ENCODE results near the gene CHAF1B.

Gene CHAF1B

DNA sequence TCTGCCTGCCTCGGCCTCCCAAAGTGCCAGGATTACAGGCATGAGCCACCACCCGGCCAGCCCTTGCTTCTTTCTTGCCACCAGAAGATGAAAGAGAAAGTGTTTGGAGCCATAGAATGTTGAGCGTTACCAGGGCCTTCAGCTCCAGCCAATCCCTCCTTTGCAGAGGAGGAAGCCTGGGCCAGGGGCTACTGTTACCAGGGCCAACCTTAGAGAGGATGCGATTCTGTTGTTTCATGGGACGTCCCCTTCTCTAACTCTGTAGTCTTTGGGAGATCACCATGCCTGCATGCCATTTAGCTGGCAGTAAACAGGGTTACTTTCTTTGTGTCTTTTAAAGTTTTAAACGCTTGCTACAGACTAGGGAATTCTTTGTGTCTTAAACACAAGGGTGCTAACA, 49.0 kb downstream of the CHAF1B start:
- no peak overlapping the region for H4K8ac ChIP-seq (ENCODE audit: low read depth, low read length)
- no peak overlapping the region for H2BK12ac ChIP-seq (ENCODE audit: low read length)
- no CpG with 5 or more reads among the region's 6 CpGs for WGBS, 2 donors (ENCODE audit: extremely low coverage in 2 of 2, insufficient read length in 2 of 2, insufficient replicate concordance in 1 of 2)
- no peak overlapping the region for H3K14ac ChIP-seq (ENCODE audit: low read length)
- H2AK5ac ChIP-seq (ENCODE audit: low read depth, low read length): no peak overlapping the region
- H3K36me3 ChIP-seq (replicated peaks in 1 of 2; ENCODE audit: control insufficient read depth in 2 of 2, insufficient read depth in 2 of 2, low read length in 2 of 2): no peaks in the 10 kb centered on the region
- H3K27me3 ChIP-seq (ENCODE audit: control insufficient read depth in 3 of 3, insufficient read depth in 3 of 3, low read depth in 1 of 3, low read length in 3 of 3): no peaks in the 10 kb centered on the region
- peaks cover 2 to 11% of the 10 kb centered on the region in 2 donors for H3K4me1 ChIP-seq (ENCODE audit: control insufficient read depth in 2 of 2, insufficient read depth in 1 of 2, low read depth in 1 of 2, low read length in 2 of 2)
- no peak overlapping the region for H3K23ac ChIP-seq (ENCODE audit: low read depth, low read length, poor library complexity)
- H3K79me1 ChIP-seq (ENCODE audit: low read depth, low read length): no peaks in the 10 kb centered on the region
- DNase-seq (ENCODE audit: low spot score): no peak
- H3K18ac ChIP-seq (ENCODE audit: low read length): no peak overlapping the region
- H3K4ac ChIP-seq (ENCODE audit: low read length): no peak overlapping the region
- H2BK120ac ChIP-seq (ENCODE audit: low read depth, low read length): no peak overlapping the region
- H2BK5ac ChIP-seq (ENCODE audit: low read length): no peak overlapping the region
- no peak overlapping the region for H2BK15ac ChIP-seq (ENCODE audit: low read length)
- H3K9ac ChIP-seq (ENCODE audit: low read depth, low read length, poor library complexity): no peak overlapping the region
- H3K9me3 ChIP-seq (replicated peaks in 1 of 2; ENCODE audit: control insufficient read depth in 2 of 2, insufficient read depth in 1 of 2, low read depth in 1 of 2, low read length in 2 of 2): no peaks in the 10 kb centered on the region
- no peak overlapping the region for H4K91ac ChIP-seq (ENCODE audit: low read depth, low read length, poor library complexity)
- no peak overlapping the region for H2AFZ ChIP-seq (ENCODE audit: low read length)
- no peak overlapping the region for H3K4me2 ChIP-seq (ENCODE audit: insufficient read depth, low read length, poor library complexity, severe bottlenecking)
- no peak overlapping the region for H3K27ac ChIP-seq (replicated peaks; ENCODE audit: low read length)
- no peak overlapping the region for H3K4me3 ChIP-seq (ENCODE audit: low read length in 2 of 2)

DNA sequence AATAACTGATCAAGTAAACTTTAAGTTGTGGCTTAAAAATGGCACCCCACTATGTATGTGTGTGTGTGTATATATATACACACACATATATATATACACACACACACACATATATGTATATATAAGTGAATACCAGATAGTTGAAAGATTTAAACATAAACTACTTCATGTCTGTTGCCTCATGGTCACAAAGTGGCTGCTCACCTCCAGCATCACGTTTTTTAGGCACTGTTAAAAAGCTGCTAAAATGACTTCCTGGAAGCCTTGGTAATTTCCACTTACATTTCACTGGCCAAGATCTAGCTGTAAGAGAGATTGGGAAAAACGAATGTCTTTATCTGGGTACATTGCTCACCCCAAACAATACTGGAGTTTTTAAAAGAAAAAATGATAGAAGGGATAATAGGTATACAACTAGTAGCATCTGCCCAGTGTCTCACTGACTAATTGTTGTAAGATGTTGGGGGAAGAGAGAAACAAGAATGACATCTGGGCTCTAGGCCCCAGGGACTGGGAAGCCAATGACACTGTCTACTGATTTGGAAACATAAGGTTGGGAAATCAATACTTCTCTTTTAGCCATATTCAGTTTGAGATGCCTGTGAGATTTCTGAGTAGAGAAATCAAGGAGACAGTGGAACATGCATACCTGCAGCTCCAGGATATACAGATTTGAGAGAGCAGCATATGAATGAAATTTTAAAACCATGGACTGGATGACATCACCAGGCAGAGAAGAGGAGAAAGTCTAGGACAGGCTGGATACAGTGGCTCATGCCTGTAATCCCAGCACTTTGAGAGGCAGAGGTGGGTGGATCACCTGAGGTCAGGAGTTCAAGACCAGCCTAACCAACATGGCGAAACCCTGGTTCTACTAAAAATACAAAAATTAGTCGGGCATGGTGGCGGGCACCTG, 51.9 kb downstream of the CHAF1B start:
- Histone ChIP-seq H3K4ac (ENCODE audit: low read length) (no peak overlapping the region), H3K14ac (ENCODE audit: low read length) (no peak overlapping the region), H3K18ac (ENCODE audit: low read length) (no peak overlapping the region), H2BK12ac (ENCODE audit: low read length) (no peak overlapping the region), H2BK15ac (ENCODE audit: low read length) (no peak overlapping the region), H3K4me3 (ENCODE audit: low read length in 2 of 2) (no peak overlapping the region), H3K9me3 (replicated peaks in 1 of 2; ENCODE audit: control insufficient read depth in 2 of 2, insufficient read depth in 1 of 2, low read depth in 1 of 2, low read length in 2 of 2) (no peaks in the 10 kb centered on the region), H3K9ac (ENCODE audit: low read depth, low read length, poor library complexity) (no peak overlapping the region), H2AFZ (ENCODE audit: low read length) (no peak overlapping the region), H3K36me3 (replicated peaks in 1 of 2; ENCODE audit: control insufficient read depth in 2 of 2, insufficient read depth in 2 of 2, low read length in 2 of 2) (no peaks in the 10 kb centered on the region), H3K79me1 (ENCODE audit: low read depth, low read length) (no peaks in the 10 kb centered on the region), H3K4me1 (ENCODE audit: control insufficient read depth in 2 of 2, insufficient read depth in 1 of 2, low read depth in 1 of 2, low read length in 2 of 2) (peaks cover 0 to 2% of the 10 kb centered on the region in 2 donors), H2AK5ac (ENCODE audit: low read depth, low read length) (no peak overlapping the region), H4K91ac (ENCODE audit: low read depth, low read length, poor library complexity) (no peak overlapping the region), H2BK5ac (ENCODE audit: low read length) (no peak overlapping the region), H2BK120ac (ENCODE audit: low read depth, low read length) (no peak overlapping the region), H3K4me2 (ENCODE audit: insufficient read depth, low read length, poor library complexity, severe bottlenecking) (no peak overlapping the region), H3K27me3 (ENCODE audit: control insufficient read depth in 3 of 3, insufficient read depth in 3 of 3, low read depth in 1 of 3, low read length in 3 of 3) (no peaks in the 10 kb centered on the region), H3K23ac (ENCODE audit: low read depth, low read length, poor library complexity) (no peak overlapping the region), H4K8ac (ENCODE audit: low read depth, low read length) (no peak overlapping the region), H3K27ac (replicated peaks; ENCODE audit: low read length) (no peak overlapping the region)
- DNase-seq (ENCODE audit: low spot score): no peak
- WGBS, 2 donors (ENCODE audit: extremely low coverage in 2 of 2, insufficient read length in 2 of 2, insufficient replicate concordance in 1 of 2): no CpG with 5 or more reads among the region's 5 CpGs

DNA sequence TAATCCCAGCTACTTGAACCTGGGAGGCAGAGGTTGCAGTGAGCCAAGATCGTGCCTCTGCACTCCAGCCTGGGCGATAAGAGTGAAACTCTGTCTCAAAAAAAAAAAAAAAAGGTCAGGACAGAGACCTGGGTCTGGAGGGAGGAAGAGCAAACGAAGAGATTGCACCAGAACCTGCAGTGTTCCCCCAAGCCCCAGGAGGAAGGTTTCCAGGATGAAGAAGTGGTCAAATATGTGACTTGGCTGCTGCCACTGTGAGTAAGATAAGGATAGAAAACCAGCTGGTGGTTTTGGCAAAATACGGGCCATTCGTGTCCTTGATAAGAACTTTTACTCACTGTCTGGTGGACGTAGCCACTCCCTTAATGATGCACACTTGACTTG, 52.5 kb downstream of the CHAF1B start:
- Histone ChIP-seq H2AFZ (ENCODE audit: low read length) (no peak overlapping the region), H3K9ac (ENCODE audit: low read depth, low read length, poor library complexity) (no peak overlapping the region), H3K27ac (replicated peaks; ENCODE audit: low read length) (no peak overlapping the region), H3K36me3 (replicated peaks in 1 of 2; ENCODE audit: control insufficient read depth in 2 of 2, insufficient read depth in 2 of 2, low read length in 2 of 2) (no peaks in the 10 kb centered on the region), H3K4me3 (ENCODE audit: low read length in 2 of 2) (no peak overlapping the region), H3K4me1 (ENCODE audit: control insufficient read depth in 2 of 2, insufficient read depth in 1 of 2, low read depth in 1 of 2, low read length in 2 of 2) (peaks cover 0 to 2% of the 10 kb centered on the region in 2 donors), H3K27me3 (ENCODE audit: control insufficient read depth in 3 of 3, insufficient read depth in 3 of 3, low read depth in 1 of 3, low read length in 3 of 3) (no peaks in the 10 kb centered on the region), H3K23ac (ENCODE audit: low read depth, low read length, poor library complexity) (no peak overlapping the region), H3K4me2 (ENCODE audit: insufficient read depth, low read length, poor library complexity, severe bottlenecking) (no peak overlapping the region), H2BK15ac (ENCODE audit: low read length) (no peak overlapping the region), H4K8ac (ENCODE audit: low read depth, low read length) (no peak overlapping the region), H3K4ac (ENCODE audit: low read length) (no peak overlapping the region), H4K91ac (ENCODE audit: low read depth, low read length, poor library complexity) (no peak overlapping the region), H2AK5ac (ENCODE audit: low read depth, low read length) (no peak overlapping the region), H3K18ac (ENCODE audit: low read length) (no peak overlapping the region), H2BK5ac (ENCODE audit: low read length) (no peak overlapping the region), H3K14ac (ENCODE audit: low read length) (no peak overlapping the region), H3K79me1 (ENCODE audit: low read depth, low read length) (no peaks in the 10 kb centered on the region), H2BK12ac (ENCODE audit: low read length) (no peak overlapping the region), H2BK120ac (ENCODE audit: low read depth, low read length) (no peak overlapping the region), H3K9me3 (replicated peaks in 1 of 2; ENCODE audit: control insufficient read depth in 2 of 2, insufficient read depth in 1 of 2, low read depth in 1 of 2, low read length in 2 of 2) (no peaks in the 10 kb centered on the region)
- no peak for DNase-seq (ENCODE audit: low spot score)
- WGBS, 2 donors (ENCODE audit: extremely low coverage in 2 of 2, insufficient read length in 2 of 2, insufficient replicate concordance in 1 of 2): no CpG with 5 or more reads among the region's 6 CpGs

DNA sequence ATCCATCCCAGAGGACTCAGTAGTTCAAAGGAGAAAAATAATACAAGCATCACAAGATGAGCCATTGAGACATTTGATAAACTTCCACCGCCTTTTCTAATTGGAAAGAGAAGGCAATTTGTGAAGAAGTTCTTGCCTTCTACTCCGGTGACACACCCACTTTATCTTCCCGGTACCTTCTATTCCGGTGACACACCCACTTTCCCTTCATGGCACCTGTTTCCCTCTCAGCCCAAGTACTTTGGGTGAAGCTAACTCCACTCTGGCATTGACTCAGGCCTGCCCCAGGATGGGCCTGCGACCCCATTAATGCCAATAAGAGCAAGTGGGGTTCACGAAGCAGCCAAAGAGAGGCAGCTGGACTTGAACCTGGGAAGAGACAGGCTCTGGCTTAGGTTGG, 56.5 kb downstream of the CHAF1B start:
- H3K4me2 ChIP-seq (ENCODE audit: insufficient read depth, low read length, poor library complexity, severe bottlenecking): no peak overlapping the region
- no peak overlapping the region for H3K27ac ChIP-seq (replicated peaks; ENCODE audit: low read length)
- no peaks in the 10 kb centered on the region for H3K79me1 ChIP-seq (ENCODE audit: low read depth, low read length)
- H3K4ac ChIP-seq (ENCODE audit: low read length): no peak overlapping the region
- H3K9ac ChIP-seq (ENCODE audit: low read depth, low read length, poor library complexity): no peak overlapping the region
- no peak overlapping the region for H2BK120ac ChIP-seq (ENCODE audit: low read depth, low read length)
- H3K4me1 ChIP-seq (ENCODE audit: control insufficient read depth in 2 of 2, insufficient read depth in 1 of 2, low read depth in 1 of 2, low read length in 2 of 2): no peaks in the 10 kb centered on the region
- H3K14ac ChIP-seq (ENCODE audit: low read length): no peak overlapping the region
- H3K18ac ChIP-seq (ENCODE audit: low read length): no peak overlapping the region
- no peaks in the 10 kb centered on the region for H3K9me3 ChIP-seq (replicated peaks in 1 of 2; ENCODE audit: control insufficient read depth in 2 of 2, insufficient read depth in 1 of 2, low read depth in 1 of 2, low read length in 2 of 2)
- H3K23ac ChIP-seq (ENCODE audit: low read depth, low read length, poor library complexity): no peak overlapping the region
- no peaks in the 10 kb centered on the region for H3K36me3 ChIP-seq (replicated peaks in 1 of 2; ENCODE audit: control insufficient read depth in 2 of 2, insufficient read depth in 2 of 2, low read length in 2 of 2)
- no peak overlapping the region for H2BK15ac ChIP-seq (ENCODE audit: low read length)
- H4K91ac ChIP-seq (ENCODE audit: low read depth, low read length, poor library complexity): no peak overlapping the region
- no peak overlapping the region for H3K4me3 ChIP-seq (ENCODE audit: low read length in 2 of 2)
- no peak overlapping the region for H2AK5ac ChIP-seq (ENCODE audit: low read depth, low read length)
- H3K27me3 ChIP-seq (ENCODE audit: control insufficient read depth in 3 of 3, insufficient read depth in 3 of 3, low read depth in 1 of 3, low read length in 3 of 3): no peaks in the 10 kb centered on the region
- H2AFZ ChIP-seq (ENCODE audit: low read length): no peak overlapping the region
- no CpG with 5 or more reads among the region's 6 CpGs for WGBS, 2 donors (ENCODE audit: extremely low coverage in 2 of 2, insufficient read length in 2 of 2, insufficient replicate concordance in 1 of 2)
- DNase-seq (ENCODE audit: low spot score): no peak
- H2BK12ac ChIP-seq (ENCODE audit: low read length): no peak overlapping the region
- H2BK5ac ChIP-seq (ENCODE audit: low read length): no peak overlapping the region
- H4K8ac ChIP-seq (ENCODE audit: low read depth, low read length): no peak overlapping the region

Data from neuronal stem cell (in vitro differentiated cells).